ENCODE results near the gene ACLY.
"Not testable (repeated sequence)": the region's sequence is repeated elsewhere in the genome, so short reads cannot be mapped to it uniquely, and the experiment has no call there.

ACLY gene

GRCh38 chr17:41871789-41872188, 47.0 kb downstream of the ACLY start:
- no peak for DNase-seq (ENCODE audit: low spot score)

GRCh38 chr17:41870627-41871026, 48.1 kb downstream of the ACLY start:
- DNase-seq (ENCODE audit: low spot score) = no peak

- no peak for DNase-seq (ENCODE audit: low spot score)
Measured at GRCh38 chr17:41870097-41870496, 48.7 kb downstream of the ACLY start.

GRCh38 chr17:41869426-41869825, 49.3 kb downstream of the ACLY start:
- no peak for DNase-seq (ENCODE audit: low spot score)

GRCh38 chr17:41868568-41868967, 50.2 kb downstream of the ACLY start:
- DNase-seq (ENCODE audit: low spot score) = no peak

GRCh38 chr17:41865596-41865893, 53.2 kb downstream of the ACLY start:
- DNase-seq (ENCODE audit: low spot score) = no peak

- DNase-seq (ENCODE audit: low spot score) = peak; percentile 98
Measured at GRCh38 chr17:41864836-41865595, 53.7 kb downstream of the ACLY start, which contains the start of gene KLHL11. Gene KLHL11 (minus strand): TSS chr17:41865423. CDS start chr17:41865370, 53 bp downstream.

GRCh38 chr17:41864498-41864835, 54.3 kb downstream of the ACLY start:
- no peak for DNase-seq (ENCODE audit: low spot score)

GRCh38 chr17:41863074-41863848, 55.5 kb downstream of the ACLY start:
- DNase-seq (ENCODE audit: low spot score) = no peak

- peak; percentile 82 for DNase-seq (ENCODE audit: low spot score)
Measured at GRCh38 chr17:41860254-41860931, 58.4 kb downstream of the ACLY start.

- DNase-seq (ENCODE audit: low spot score) = not testable (repeated sequence)
Measured at GRCh38 chr17:41851382-41851781, 67.4 kb downstream of the ACLY start.

- no peak for DNase-seq (ENCODE audit: low spot score)
Measured at GRCh38 chr17:41849251-41849990, 69.3 kb downstream of the ACLY start.

- DNase-seq (ENCODE audit: low spot score) = no peak
Measured at GRCh38 chr17:41848788-41849187, 70.0 kb downstream of the ACLY start.

- no peak for DNase-seq (ENCODE audit: low spot score)
Measured at GRCh38 chr17:41844971-41845370, 73.8 kb downstream of the ACLY start.

GRCh38 chr17:41840781-41841180, 78.0 kb downstream of the ACLY start:
- not testable (repeated sequence) for DNase-seq (ENCODE audit: low spot score)

- not testable (repeated sequence) for DNase-seq (ENCODE audit: low spot score)
Measured at GRCh38 chr17:41839448-41839847, 79.3 kb downstream of the ACLY start.

GRCh38 chr17:41837761-41838538, 80.8 kb downstream of the ACLY start, which contains the start of gene KLHL10:
Gene KLHL10 (plus strand): TSS chr17:41837825. CDS start chr17:41837933, 108 bp downstream.
- DNase-seq (ENCODE audit: low spot score) = no peak

- no peak for DNase-seq (ENCODE audit: low spot score)
Measured at GRCh38 chr17:41836550-41837196, 82.1 kb downstream of the ACLY start.

- peak; percentile 99 for DNase-seq (ENCODE audit: low spot score)
Measured at GRCh38 chr17:41835800-41836549, 82.8 kb downstream of the ACLY start, which contains the start of gene NT5C3B. Gene NT5C3B (minus strand): TSS chr17:41836232. CDS start chr17:41836193, 39 bp downstream.

GRCh38 chr17:41835214-41835799, 83.4 kb downstream of the ACLY start:
- DNase-seq (ENCODE audit: low spot score) = no peak

Measured in D341Med (cell line).